Fibroblast of skin of right biceps (primary cell): Measurements from ENCODE around the gene MEIS2.
A peak's percentile ranks its signal among the peaks of the same experiment; 100 is the strongest.

Source experiments
- DNase-seq: peaks from one replicate; pipeline ENCODE4 v3.0.0-alpha.2; 2013

The MEIS2 gene

DNA sequence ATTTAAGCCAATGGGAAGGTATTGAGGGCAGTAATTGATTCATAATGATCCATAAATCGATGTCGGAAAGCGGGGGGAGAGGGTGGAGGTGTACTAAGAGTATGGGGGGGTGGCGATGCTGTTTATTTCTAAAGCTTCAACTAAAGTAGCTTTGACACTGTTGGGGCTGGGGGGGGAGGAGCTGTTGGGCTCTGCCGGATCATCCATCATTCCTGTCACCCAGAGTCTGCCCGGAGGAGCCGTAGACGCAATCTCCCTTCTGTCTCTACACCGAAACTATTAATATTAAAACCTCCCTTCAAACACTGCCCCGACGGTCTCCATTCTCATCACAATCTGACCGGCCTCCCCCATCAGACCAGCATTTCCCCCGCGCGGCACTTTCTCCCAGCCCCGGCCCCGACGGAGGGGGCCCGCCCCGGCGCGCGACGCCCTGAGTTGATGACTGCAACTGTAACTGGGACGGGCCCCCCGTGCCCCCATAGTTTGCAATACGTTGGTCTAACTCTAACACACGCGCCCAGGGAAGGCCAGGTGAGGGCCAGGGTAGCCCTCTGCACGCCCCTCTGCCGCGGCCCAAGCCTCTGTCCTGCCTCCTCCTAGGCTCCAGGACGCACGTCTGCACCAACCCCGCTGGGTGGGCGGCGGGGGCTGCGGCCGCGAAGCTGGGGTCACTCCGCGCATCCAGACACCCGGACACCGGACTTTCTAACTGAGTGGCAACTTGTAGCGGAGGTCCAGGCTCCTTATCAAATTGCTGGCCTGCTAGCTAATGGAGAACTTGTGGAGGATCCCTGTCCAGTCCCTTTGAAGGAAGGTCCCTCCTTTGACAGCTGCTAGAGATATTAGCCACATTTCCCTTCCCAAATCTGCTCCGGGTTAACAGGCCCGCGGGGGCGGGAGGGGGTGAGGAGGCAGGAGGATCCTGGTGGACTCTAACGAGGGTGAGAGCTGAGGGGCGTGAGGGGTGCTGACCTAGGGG lies 212.0 kb downstream of the MEIS2 start:
- DNase-seq, result peak; percentile 60

DNA sequence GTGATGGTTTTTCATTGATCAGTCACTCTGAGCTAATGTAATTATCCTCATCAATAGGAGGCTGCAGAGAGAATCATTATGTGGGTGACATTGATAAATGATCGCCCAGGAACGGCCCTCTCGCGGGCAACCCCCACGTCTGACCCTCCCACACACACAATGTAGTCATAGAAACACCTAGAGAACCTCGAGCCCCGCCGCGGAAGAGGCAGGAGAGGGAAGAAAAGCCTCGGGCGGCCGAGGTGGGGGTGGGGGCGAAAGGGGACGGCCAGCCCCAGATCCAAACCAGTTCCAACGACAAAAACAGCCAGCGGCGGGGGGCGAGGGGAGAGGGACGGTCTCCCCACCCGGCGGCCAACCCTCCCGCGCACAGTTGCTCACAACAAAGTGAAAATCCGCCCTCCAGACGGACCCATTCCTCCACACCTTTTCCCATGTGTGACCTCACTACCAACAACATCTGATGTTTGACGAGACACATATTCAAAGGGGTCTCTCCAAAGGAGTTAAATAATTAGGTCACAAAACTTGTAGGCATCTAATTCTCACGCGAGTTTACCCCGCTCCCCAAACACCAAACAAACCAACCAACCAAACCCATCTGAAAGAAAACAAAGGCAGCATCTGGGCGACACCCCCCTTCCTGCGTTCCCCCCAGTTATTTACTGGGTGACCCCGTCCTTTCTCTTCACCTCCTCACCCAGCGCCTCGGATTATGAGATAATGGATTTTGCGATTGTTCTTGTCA lies 213.0 kb downstream of the MEIS2 start:
- peak; percentile 36 for DNase-seq

DNA sequence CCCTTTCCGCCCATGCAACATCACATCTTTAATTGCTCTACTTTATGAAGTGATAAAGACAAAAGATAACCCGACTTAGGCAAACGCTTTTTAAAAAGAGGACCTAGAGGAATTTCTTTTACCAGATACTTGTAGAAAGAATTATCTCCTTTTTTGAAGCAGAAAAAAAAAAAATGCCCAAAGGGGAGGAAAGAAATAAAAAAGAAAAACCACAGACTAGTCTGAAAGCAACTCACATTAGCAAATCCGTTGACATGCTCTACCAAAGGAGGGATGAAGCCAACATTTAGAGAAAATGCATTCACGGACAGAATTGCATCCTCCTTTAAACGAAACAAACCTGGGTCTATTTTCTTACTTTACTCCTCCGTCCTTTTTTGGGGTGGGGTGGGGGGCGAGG lies 213.6 kb downstream of the MEIS2 start:
- no peak for DNase-seq

DNA sequence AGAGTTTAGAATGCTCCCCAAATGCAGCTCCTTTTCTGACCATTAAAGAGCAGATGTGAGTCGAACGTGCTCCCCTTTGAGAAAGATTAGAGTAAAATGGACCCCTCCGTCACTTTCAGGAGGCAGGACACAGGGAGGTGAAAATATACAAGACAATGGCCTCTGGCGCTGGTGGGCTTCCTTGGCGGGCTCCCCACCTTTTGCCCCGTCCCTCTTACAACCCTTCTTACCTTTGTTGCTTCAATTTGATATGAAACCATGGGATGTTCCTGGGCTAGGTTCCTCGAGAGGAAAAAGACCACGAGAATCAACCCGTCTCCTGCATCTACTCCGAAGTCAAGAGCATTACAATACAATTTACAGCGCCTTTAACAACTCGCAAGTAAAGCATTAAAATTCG lies 214.2 kb downstream of the MEIS2 start:
- DNase-seq, result no peak

DNA sequence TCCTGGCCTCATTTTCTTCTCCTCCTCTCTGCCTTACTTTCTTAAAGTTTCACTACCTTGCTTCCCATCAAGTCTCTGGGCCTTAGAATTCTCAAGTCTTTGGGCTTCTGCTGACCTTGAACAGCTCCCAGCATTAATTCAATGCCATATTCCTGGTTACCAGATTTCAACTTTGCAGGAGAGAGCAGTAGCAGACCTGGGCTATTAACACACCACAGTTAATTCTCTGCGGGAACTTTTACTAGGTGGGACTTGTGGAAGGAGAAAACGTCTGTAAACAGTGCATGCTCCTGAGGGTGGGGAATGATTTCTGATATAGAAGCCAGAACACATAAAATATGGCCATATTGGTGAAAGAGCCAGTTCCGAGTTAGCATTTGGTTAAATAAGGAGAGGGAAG lies 214.6 kb downstream of the MEIS2 start:
- no peak for DNase-seq

DNA sequence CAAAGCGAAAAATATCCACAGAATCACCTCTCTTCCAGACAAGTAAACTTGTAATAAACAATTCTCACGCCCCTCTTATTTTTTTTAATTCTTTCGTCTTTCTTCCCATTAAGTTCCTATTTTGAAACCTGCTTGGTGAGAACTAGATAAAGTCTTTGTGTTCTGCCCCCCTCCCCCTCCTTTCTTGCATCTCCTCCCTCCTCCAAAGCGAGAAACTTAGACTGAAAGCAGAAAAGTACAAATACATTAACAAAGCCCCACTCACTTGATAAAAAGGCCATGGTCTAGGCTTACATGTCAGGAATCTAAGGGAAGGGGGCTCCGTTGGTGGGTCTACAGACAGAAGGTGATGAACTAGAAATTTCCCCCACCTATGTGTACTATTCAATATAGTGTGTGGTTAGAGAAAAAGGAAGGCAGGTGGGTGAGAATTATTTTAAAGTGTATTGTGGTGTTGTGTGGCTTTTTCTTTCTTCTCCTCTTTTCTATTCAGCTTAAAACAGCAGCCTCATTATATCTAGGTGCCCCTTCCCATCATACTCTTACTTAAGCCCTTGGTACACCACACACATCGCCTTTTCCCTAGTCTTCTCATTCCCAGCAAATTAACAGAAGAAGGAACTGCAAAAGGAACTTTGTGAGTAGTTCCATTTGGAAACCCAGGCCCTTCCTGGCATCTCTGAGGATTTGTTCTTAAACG lies 215.3 kb downstream of the MEIS2 start:
- no peak for DNase-seq

DNA sequence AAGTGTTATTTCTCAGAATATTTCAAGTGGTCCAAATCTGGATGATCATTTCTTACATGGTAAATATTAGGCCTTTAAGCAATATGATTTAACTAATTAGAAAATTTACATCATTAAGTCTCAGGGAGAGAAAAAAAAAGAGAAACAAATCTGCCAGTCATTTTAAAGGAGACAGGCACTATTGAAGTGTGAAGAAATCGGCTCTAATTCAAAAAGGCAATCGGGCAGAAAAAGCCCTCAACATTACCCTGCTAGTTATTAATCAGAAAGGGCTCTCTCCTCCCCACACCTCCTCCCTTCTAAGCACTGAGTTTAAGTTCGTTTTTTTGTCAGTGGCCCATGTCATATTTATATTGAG lies 215.9 kb downstream of the MEIS2 start:
- DNase-seq, result no peak

DNA sequence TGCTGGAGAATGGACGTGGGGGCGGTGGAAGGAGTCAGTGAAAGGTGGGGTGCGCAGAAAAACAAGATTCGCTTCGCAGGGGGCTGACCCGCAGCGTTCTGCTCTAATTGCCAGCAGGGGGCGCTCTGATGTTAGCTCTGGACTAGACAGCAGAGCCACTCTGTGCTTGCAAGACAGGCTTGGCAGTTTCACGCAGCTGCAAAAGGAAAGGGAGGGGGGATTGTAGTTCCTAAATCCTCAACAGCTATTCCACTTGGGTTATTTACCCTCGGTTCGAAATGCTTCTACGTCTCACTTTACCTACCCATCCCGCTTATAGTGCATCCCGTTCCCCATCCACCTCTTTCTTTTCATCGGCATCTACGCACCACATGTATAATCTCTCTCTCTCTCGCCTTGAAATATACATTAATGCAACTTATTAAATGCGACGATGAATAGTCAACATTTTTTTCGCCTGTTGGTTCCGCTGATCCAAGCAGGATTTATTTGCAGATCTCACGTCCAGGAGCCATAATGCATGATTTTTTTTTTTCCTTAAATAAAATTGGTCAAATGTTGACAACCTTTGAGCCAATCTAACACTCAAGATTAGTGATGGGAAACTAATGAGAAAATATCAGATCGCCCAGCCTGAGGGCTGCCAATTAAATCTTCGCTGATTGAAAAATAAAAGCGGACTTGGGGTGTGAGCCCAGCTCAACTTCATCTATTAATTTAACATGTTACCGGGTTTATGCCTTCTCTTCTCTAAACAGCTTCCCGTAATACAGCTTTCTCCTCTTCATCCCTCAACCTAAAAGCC lies 216.4 kb downstream of the MEIS2 start:
- DNase-seq, result peak; percentile 87

DNA sequence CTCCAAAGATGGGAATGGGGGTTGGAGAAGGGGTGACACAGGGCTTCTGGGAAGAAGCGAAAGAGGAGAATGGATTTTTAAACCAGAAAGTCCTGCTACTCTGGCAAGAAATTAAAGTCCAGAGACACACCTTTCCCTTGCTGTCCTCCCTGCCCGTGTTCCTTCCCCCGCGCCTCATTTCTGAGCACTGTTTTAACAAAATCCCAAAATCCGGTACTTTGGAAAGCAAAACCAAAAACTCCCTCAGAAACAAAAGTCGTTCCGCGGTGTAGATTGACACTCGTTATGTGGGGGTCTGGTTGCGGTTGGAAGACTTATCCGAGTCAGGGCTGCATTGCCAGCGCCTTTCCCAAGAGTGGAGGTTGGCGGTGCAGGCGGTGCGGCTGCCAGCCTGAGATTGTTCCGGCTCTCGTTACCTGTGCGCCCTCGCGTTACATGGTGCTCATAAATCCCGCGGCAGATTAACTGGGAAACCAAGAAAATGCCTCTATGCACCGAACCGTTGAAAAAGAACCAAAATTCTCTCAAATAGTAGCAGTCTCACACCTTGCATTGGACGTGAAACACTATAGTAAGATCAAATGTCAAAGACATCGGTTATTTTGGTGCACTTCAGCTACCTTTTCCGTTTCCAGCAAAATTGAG lies 217.7 kb downstream of the MEIS2 start:
- DNase-seq, result peak; percentile 20

DNA sequence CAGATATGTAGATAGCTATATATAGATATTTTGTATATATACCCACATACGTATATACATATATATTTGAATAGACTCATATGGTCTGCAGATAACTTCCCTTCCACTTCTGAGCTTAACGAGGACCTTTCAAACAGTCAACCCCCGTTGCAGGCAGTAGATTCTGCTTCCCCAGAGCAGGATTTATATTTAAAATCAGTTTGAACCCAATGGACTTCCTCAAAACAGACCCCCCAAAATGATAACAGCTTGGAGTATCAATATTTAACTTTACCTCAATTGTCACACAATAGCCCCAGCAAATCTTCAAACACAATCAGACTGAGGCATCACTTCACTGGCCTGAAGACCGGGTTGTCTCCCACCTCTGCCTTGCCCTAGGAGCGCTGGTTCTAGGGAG lies 218.3 kb downstream of the MEIS2 start:
- DNase-seq, result no peak

DNA sequence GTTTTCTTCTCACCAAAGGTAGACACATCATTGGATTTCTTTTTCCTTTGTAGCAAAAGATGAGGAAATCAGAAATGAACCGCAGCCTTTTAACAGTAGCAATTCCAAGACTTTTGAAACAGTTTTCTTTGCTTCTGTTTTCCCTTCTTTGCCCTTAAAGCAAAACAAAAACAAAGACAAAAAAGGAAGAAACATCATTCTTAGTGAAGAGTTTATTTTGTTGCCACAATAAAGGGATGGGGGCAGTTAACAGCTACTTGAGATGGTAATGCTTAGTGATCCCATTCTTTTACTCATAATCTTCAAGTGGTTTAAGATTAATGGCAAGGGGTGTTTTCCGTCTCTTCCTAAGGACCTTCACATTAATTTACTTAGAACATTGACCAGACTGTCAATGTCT lies 218.8 kb downstream of the MEIS2 start:
- DNase-seq, result no peak

DNA sequence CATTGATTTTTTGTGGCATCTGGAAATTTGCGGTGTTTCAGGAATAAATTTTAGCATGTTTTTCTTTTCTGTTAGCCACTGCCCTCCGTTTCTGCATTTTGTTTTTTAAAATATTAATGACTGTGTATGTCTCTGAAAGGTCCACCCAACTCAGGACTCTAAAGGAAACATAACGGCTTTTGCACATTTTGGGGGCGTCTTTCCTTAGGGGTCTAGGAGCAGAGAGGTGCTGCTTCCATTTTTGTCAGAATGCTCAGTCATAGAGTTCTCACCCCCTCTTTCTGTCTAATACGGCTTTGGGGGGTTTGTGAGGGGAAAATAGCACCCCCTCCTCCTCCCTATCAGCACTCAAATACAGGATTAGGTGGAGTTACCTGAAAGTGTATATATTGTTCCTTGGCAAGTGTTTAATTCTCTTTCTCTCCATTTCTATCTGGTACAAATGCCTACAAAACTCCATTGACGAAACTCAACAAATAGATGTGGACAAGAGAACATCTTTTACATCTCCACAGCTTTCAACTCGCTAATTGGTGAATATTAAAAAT lies 219.4 kb downstream of the MEIS2 start:
- no peak for DNase-seq

DNA sequence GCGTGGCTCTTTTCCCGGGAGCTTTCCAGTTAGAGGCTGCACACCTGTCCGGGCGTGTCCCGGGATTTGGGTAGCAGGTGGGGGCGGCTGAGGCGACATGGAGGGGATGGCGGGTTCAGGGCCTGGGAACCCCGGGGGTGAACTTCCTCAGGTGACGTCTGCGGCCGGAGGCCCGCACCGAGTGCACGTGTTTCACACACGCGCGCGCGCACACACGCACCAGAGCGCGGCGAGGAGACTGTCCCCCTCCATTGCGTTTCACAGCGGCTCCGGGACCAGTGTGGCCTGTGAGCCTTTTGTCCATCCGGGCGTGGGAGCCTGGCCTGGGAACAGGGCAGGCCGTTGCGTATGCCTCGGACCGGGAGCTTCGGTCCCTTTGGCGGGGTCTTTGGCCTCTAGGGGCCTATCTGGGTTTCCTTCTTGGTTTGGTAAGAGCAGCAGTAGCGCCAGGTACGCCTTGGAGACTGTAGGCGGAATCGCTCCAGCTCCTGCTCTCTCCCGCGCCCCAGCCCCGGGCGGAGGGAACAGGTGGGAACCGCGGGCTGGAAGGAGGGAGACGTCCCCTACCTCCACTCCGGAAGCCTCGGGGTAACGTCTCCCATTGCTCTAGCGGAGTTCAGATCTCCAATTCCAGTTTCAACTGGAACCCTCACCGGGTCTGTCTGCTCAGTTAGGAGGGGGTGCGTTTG lies 220.0 kb downstream of the MEIS2 start:
- DNase-seq, result no peak

DNA sequence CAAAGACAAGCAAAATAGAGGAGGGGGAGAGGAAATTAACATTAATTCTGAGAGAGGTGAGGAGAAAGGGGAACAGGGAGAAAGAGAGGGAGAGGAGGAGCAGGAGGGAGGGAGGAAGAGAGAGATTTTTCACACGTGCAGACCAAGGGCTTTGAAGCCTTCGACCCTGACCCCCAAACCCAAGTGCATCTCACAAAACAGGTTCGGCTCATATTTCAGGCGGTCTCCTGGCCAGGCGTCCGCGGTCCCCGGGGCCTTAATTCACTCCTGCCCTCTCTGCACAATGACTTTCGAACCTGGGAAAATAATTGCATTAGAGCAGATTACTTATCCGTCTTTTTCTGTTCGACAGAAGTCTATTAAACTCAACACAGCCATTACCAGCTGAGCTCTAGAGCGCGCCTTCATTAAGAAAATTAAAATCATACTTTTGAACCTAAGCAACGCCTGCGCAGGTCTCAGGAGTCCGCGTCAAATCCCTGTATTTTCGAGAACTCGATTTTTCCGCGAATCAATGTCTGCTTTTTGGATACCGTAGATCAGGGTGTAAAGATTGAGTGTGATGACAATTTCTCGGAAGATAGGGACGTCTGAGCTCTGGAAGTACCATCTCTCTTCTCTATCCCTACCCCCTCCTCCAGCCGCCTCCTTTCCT lies 220.7 kb downstream of the MEIS2 start:
- no peak for DNase-seq

DNA sequence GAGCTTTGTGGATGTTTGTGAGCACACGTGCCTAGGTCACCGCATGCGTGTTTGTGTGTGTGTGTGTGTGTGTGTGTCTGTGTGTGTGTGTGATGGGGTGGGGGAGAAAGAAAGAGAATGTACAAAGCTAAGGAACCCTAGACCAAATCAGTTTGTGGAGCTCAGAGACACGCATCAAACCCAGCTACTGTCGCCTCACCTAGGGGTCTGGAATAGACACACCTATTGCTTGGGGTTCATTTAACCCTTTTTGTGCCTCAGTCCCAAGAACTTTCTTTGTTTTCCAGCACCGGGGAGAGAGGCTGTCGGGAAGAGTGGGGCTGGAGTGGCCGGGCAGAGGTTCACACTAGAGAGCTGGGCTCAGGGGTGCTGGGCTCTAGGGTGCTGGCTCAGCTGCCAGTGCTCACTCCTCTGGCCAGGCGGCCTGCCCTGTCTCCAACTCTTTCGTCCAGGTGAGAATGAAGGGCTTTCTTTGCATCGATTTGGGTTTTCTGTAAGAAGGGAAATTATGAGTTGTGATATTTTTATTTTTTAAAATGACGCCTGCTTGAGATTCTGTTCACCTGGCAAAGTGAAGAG lies 221.6 kb downstream of the MEIS2 start:
- DNase-seq, result no peak

DNA sequence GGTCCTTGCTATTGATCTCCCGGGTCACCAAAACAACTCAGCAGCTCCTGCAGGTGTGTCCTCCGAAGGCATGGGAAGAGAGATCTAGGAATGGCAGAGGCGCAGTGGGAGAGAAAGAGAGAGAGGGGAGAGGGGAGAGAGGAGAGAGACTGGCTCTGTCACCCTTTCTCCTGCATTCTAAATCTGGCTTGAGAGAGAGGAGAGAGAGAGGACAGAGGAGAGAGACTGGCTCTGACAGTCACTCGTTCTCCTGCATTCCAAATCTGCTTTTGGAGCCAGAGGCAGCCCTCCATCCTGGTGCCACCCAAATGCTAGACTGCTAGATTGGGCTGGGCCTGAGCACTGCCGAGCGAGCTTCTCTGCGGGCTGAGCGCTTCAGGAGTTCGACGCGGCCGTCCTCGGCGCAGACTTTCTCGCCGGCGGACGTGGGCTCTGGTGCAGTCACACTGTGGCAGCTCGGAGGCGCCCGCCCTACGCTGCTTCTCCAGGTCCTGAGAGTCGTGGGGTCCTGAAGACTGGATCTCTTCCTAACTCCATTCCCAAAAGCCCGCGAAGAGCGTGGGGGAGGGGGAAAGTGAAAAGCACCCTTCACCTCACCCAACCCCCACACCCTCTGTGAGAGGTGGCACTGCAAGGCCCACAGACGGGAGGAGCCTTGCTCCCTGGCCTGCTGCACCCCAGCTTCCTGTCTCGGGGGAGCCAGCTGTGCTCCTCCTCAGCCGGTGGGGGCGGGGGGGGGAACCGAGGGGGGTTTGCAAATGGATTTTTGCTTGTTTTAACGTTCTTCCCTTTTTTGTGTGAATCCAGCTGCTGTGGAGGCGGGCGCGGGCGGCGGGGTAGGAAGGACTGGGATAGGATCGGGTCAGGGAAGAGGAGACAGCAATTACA lies 222.3 kb downstream of the MEIS2 start:
- no peak for DNase-seq

DNA sequence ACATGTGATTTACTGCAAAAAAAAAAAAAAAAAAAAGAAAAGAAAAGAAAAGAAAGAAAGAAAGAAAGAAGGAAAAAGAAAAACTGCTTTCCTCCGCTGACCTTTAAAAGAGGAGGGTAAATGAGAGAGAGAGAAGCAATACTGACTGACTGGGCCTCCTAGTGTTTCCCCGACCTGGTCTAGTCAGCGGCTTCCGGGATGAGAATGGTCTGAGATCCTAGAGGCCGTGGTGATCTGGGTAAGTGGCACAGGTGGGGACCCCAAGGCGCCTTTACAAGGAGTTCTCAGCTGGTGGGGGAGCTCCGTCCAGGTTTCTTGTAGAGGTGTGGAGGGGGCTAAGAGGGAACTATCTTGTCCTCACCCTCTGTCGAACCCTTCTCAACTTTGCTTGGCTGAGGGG lies 223.1 kb downstream of the MEIS2 start:
- DNase-seq, result no peak

DNA sequence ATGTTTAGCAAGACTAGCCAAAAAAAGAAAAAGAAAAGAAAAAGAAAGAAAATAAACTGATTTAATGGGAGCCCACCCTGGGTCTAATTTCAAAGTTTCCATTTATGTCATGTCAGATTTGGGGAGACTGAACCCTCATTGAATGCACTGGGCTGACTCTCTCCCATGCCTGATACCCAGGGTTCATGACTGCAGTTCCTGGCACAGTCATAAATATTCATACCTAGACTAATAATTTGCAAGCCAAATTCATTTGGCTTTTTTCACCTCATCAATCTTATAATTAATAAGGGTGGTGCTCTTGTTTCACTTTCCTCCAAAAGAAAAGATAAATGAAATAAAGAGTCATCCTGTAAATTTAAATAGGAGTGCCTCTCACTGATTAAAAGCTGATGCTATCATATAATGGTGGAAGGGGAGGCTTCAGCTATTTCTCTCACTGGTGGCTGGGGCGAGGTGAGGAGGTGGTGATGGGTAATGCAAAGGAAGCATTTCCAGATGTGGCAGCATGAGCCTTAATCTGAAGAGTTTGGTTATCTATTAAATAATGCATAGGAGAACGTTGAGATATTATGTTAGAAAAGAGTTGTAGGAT lies 224.5 kb downstream of the MEIS2 start:
- no peak for DNase-seq

DNA sequence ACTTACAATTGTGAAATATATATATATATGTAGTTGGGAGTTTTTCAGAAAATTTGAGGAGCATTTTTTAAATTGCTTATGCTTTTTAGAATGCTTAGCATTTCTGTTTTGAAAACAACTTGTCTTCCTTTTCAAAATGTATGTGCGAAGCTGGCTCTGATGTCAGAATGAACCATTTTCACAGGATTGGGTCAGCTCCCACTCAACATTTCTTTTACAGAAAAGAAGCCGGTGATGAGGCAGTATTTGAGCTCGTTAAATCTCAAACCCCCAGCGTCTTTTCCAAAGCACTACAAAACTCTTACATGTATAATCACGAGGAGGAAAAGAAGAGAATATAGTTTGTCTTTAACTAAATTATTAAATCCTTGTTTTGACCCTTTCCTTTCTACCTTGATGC lies 225.4 kb downstream of the MEIS2 start:
- DNase-seq, result no peak
